ENCODE results near the gene IL37.

IL37 gene

GRCh38 chr2:112959109-112959812, 48.3 kb downstream of the IL37 start:
- Histone ChIP-seq H3K36me3 (ENCODE audit: control insufficient read depth, insufficient read depth, low read length) (no peaks in the 10 kb centered on the region), H3K9me3 (ENCODE audit: control insufficient read depth, low read length) (no peaks in the 10 kb centered on the region), H3K4me3 (ENCODE audit: extremely low read depth, insufficient read depth, low read length, poor library complexity, severe bottlenecking) (no peak overlapping the region), H3K4me1 (ENCODE audit: control insufficient read depth, insufficient read depth, low read length, poor library complexity, severe bottlenecking) (peaks cover 5% of the 10 kb centered on the region), H3K27ac (ENCODE audit: low read depth, low read length, severe bottlenecking) (no peak overlapping the region)
- 83% methylated on average over 12 to 13 of the region's 14 CpGs for WGBS, 2 experiments (ENCODE audit: insufficient coverage in 2 of 2)

- Histone ChIP-seq H3K4me1 (ENCODE audit: control insufficient read depth, insufficient read depth, low read length, poor library complexity, severe bottlenecking) (peaks cover 5% of the 10 kb centered on the region), H3K36me3 (ENCODE audit: control insufficient read depth, insufficient read depth, low read length) (no peaks in the 10 kb centered on the region), H3K9me3 (ENCODE audit: control insufficient read depth, low read length) (no peaks in the 10 kb centered on the region), H3K4me3 (ENCODE audit: extremely low read depth, insufficient read depth, low read length, poor library complexity, severe bottlenecking) (no peak overlapping the region), H3K27ac (ENCODE audit: low read depth, low read length, severe bottlenecking) (no peak overlapping the region)
- 63 to 78% methylated on average over 1 of the region's 2 CpGs for WGBS, 2 experiments (ENCODE audit: insufficient coverage in 2 of 2)
These were observed 49.4 kb downstream of the IL37 start for GRCh38 chr2:112960230-112960825.

DNA sequence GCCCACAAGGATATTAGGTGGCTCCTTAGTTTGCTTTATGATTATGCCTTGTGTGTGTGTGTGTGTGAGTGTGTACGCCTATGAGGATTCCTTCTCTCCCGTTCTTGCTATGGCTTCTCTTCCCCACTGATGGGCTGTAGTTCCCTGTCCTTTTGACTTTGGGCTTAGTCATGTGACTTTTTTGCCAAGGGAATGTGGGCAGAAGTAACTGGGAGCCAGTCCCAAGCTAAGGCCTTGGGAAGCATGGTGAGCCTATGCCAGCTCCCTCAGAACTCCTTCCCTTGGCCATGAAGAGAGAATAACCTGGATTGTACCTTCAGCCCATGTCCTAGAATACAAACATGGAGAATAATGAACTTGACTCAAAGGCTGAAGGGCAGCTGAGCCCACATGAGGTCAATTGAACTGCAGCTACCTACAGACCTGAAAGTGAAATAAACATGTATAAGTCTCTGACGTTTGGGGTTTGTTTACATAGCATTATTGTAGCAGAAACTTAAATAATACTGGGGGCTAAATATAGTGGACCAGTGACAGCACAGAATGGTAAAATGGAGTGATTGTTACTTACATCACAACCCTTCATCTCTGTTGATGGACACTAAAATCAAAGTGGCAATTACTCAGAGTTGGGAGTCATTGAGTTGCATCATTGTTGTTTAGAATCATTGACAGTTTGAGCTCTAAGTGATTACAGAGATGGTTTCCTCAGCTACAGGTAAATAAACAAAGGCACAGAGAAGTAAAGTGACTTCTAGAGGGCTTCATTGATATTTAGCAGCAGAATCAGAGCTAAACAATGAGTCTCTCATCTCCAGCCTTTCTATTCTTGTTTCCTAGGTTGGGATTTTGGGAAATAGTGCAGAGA, 51.6 kb downstream of the IL37 start:
- H3K4me1 ChIP-seq (ENCODE audit: control insufficient read depth, insufficient read depth, low read length, poor library complexity, severe bottlenecking): no peaks in the 10 kb centered on the region
- 100% methylated on average over 2 of the region's 3 CpGs; no CpG with 5 or more reads in 1 of the 2 experiments for WGBS, 2 experiments (ENCODE audit: insufficient coverage in 2 of 2)
- H3K9me3 ChIP-seq (ENCODE audit: control insufficient read depth, low read length): no peaks in the 10 kb centered on the region
- no peak overlapping the region for H3K4me3 ChIP-seq (ENCODE audit: extremely low read depth, insufficient read depth, low read length, poor library complexity, severe bottlenecking)
- no peaks in the 10 kb centered on the region for H3K36me3 ChIP-seq (ENCODE audit: control insufficient read depth, insufficient read depth, low read length)
- no peak overlapping the region for H3K27ac ChIP-seq (ENCODE audit: low read depth, low read length, severe bottlenecking)

DNA sequence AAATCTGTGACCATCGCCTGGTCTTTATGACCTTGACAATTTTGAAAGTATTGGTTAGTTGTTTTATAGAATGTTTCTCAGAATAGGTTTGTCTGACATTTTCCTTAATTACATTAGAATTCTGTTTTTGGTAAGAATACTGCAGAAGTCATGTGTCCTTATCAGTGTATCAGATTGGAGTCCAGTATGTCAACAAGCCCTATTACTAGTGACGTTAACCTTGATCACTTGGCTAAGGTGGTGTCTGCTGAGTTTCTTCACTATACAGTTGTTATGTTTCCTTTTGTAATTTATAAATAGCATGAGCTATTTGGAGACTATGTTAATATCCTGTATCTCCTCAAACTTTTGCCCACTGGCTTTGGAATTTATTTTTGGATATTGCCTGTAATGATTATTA, 56.1 kb downstream of the IL37 start:
- Histone ChIP-seq H3K27ac (ENCODE audit: low read depth, low read length, severe bottlenecking) (no peak overlapping the region), H3K9me3 (ENCODE audit: control insufficient read depth, low read length) (no peaks in the 10 kb centered on the region), H3K4me1 (ENCODE audit: control insufficient read depth, insufficient read depth, low read length, poor library complexity, severe bottlenecking) (no peaks in the 10 kb centered on the region), H3K4me3 (ENCODE audit: extremely low read depth, insufficient read depth, low read length, poor library complexity, severe bottlenecking) (no peak overlapping the region), H3K36me3 (ENCODE audit: control insufficient read depth, insufficient read depth, low read length) (no peaks in the 10 kb centered on the region)
- no CpG with 5 or more reads among the region's 2 CpGs for WGBS, 2 experiments (ENCODE audit: insufficient coverage in 2 of 2)
